ENCODE results near the gene KCNMA1. TPM values are rescaled to one million over a fixed set of nuclear protein-coding genes. Genes with fewer than 3 reads are reported as not detected.

The KCNMA1 gene
- polyA plus RNA-seq, 1 donor from 2014 or later: 60.8 TPM

DNA sequence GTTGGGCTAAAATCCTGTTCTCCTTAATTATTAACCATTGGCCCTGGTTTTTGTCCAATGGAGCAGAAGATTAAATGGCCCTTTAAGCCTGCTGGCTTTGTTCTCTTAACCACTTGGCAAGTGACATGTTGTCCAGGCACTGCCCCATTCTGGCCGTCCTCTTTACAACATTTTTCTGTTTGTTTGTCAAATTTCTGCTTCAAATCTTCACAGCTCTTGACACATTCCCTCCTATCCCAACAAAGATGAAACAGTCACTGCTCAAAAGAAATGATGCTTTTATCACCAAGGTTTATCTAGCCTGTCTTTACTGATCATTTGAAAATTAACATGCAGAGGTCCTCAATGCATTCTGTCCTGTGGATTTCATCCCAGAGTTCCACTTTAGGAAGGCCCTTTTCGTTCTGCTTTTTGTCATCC is 700.4 kb downstream of the KCNMA1 start:
- Histone ChIP-seq H3F3A (ENCODE audit: insufficient read depth, low read length, poor library complexity, severe bottlenecking) (no peaks in the 10 kb centered on the region), H3K9me2 (ENCODE audit: insufficient read depth, low read length) (no peaks in the 10 kb centered on the region), H3K27me3 (ENCODE audit: insufficient read depth, low read depth, low read length) (no peaks in the 10 kb centered on the region), H4K20me1 (ENCODE audit: insufficient read depth) (no peaks in the 10 kb centered on the region), H3K4me2 (ENCODE audit: low read length) (no peak overlapping the region), H3K79me2 (replicated peaks; ENCODE audit: insufficient read depth, low read length) (no peaks in the 10 kb centered on the region), H3K27ac (ENCODE audit: low read length) (no peak overlapping the region), H3K9me3 (ENCODE audit: low read length) (no peaks in the 10 kb centered on the region), H3K9ac (ENCODE audit: low read length) (no peak overlapping the region), H3K36me3 (ENCODE audit: insufficient read depth, low read length) (no peaks in the 10 kb centered on the region), H3K4me3 (ENCODE audit: low read length) (no peak overlapping the region), H2AFZ (ENCODE audit: low read depth, low read length) (no peak overlapping the region)
- TF ChIP-seq EP300 (conservative IDR thresholded peaks at IDR 0.05; ENCODE audit: poor library complexity, severe bottlenecking): no peak
- no peak for TF ChIP-seq RAD21 (conservative IDR thresholded peaks at IDR 0.05)
- TF ChIP-seq, protein P1, sequence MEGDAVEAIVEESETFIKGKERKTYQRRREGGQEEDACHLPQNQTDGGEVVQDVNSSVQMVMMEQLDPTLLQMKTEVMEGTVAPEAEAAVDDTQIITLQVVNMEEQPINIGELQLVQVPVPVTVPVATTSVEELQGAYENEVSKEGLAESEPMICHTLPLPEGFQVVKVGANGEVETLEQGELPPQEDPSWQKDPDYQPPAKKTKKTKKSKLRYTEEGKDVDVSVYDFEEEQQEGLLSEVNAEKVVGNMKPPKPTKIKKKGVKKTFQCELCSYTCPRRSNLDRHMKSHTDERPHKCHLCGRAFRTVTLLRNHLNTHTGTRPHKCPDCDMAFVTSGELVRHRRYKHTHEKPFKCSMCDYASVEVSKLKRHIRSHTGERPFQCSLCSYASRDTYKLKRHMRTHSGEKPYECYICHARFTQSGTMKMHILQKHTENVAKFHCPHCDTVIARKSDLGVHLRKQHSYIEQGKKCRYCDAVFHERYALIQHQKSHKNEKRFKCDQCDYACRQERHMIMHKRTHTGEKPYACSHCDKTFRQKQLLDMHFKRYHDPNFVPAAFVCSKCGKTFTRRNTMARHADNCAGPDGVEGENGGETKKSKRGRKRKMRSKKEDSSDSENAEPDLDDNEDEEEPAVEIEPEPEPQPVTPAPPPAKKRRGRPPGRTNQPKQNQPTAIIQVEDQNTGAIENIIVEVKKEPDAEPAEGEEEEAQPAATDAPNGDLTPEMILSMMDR (IDR thresholded peaks at IDR 0.05; ENCODE audit: poor library complexity, severe bottlenecking): no peak
- no peak for TF ChIP-seq SMC3 (conservative IDR thresholded peaks at IDR 0.05; ENCODE audit: poor library complexity)
- TF ChIP-seq, protein P2, sequence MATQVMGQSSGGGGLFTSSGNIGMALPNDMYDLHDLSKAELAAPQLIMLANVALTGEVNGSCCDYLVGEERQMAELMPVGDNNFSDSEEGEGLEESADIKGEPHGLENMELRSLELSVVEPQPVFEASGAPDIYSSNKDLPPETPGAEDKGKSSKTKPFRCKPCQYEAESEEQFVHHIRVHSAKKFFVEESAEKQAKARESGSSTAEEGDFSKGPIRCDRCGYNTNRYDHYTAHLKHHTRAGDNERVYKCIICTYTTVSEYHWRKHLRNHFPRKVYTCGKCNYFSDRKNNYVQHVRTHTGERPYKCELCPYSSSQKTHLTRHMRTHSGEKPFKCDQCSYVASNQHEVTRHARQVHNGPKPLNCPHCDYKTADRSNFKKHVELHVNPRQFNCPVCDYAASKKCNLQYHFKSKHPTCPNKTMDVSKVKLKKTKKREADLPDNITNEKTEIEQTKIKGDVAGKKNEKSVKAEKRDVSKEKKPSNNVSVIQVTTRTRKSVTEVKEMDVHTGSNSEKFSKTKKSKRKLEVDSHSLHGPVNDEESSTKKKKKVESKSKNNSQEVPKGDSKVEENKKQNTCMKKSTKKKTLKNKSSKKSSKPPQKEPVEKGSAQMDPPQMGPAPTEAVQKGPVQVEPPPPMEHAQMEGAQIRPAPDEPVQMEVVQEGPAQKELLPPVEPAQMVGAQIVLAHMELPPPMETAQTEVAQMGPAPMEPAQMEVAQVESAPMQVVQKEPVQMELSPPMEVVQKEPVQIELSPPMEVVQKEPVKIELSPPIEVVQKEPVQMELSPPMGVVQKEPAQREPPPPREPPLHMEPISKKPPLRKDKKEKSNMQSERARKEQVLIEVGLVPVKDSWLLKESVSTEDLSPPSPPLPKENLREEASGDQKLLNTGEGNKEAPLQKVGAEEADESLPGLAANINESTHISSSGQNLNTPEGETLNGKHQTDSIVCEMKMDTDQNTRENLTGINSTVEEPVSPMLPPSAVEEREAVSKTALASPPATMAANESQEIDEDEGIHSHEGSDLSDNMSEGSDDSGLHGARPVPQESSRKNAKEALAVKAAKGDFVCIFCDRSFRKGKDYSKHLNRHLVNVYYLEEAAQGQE (IDR thresholded peaks at IDR 0.05; ENCODE audit: borderline replicate concordance): no peak
- TF ChIP-seq TAF1 (IDR thresholded peaks at IDR 0.05; ENCODE audit: low read depth): no peak
- no peak for TF ChIP-seq POLR2AphosphoS5 (IDR thresholded peaks at IDR 0.05)
- TF ChIP-seq MXI1 (conservative IDR thresholded peaks at IDR 0.05; ENCODE audit: poor library complexity, severe bottlenecking): no peak
- no peak for TF ChIP-seq EZH2 (IDR thresholded peaks at IDR 0.05; ENCODE audit: borderline replicate concordance, insufficient read depth, low read length, poor library complexity, severe bottlenecking)

DNA sequence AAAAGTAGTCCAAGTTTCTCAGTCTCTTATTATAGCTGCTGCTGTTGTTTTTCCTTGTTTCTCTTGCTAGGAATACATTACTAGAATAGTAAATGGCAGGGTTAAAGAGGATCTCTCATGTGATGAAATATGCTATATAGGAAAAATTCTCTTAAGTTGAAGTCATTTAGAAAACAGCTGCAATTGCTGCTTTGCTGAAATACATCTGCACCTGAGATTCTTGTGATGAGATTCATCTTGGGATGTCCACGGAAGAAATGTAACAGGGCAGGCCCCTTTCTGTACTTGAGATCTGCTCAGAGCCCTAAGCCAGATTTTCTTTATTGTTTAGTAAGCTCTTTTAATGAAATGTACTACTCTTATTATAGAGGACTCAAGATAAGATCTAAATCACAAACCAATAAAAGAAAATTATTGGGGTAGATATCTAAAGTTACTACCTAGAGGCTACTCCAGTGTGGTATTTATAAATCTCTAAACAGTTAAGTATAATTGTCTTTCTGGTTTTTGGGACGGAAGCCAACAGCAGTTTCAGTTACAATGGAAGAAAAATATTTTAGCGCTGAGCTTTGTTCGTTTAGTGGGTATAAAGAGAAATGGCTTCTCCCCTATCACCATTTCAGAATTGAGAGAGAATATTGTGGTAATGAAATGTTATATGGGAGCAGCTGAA is 701.5 kb downstream of the KCNMA1 start:
- H3K36me3 ChIP-seq (ENCODE audit: insufficient read depth, low read length): no peaks in the 10 kb centered on the region
- H3K9me2 ChIP-seq (ENCODE audit: insufficient read depth, low read length): no peaks in the 10 kb centered on the region
- no peak overlapping the region for H3K27ac ChIP-seq (ENCODE audit: low read length)
- no peaks in the 10 kb centered on the region for H3K79me2 ChIP-seq (replicated peaks; ENCODE audit: insufficient read depth, low read length)
- TF ChIP-seq EP300 (conservative IDR thresholded peaks at IDR 0.05; ENCODE audit: poor library complexity, severe bottlenecking): no peak
- TF ChIP-seq, protein P1 (IDR thresholded peaks at IDR 0.05; ENCODE audit: poor library complexity, severe bottlenecking): no peak
- no peak for TF ChIP-seq RAD21 (conservative IDR thresholded peaks at IDR 0.05)
- TF ChIP-seq SMC3 (conservative IDR thresholded peaks at IDR 0.05; ENCODE audit: poor library complexity): no peak
- TF ChIP-seq POLR2AphosphoS5 (IDR thresholded peaks at IDR 0.05): no peak
- H3K4me3 ChIP-seq (ENCODE audit: low read length): no peak overlapping the region
- no peaks in the 10 kb centered on the region for H3F3A ChIP-seq (ENCODE audit: insufficient read depth, low read length, poor library complexity, severe bottlenecking)
- no peaks in the 10 kb centered on the region for H4K20me1 ChIP-seq (ENCODE audit: insufficient read depth)
- H3K9me3 ChIP-seq (ENCODE audit: low read length): no peaks in the 10 kb centered on the region
- no peak overlapping the region for H3K9ac ChIP-seq (ENCODE audit: low read length)
- H2AFZ ChIP-seq (ENCODE audit: low read depth, low read length): no peak overlapping the region
- H3K4me2 ChIP-seq (ENCODE audit: low read length): no peak overlapping the region
- H3K27me3 ChIP-seq (ENCODE audit: insufficient read depth, low read depth, low read length): no peaks in the 10 kb centered on the region

Measured in neural cell (in vitro differentiated cells).